Endothelial cell of umbilical vein (primary cell): ENCODE measurements around the gene NR3C2. TPM values are rescaled to one million over a fixed set of nuclear protein-coding genes. Genes with fewer than 3 reads are reported as not detected.

ENCODE experiments used
- BruUV-seq: library from RNA; stranded (reverse); fragments of 400-500 nt; replicated peaks from 2 replicates; lab custom pipeline; 2021; lab: Mats Ljungman, UMichigan
- CTCF ChIA-PET: fragments of 300-600, 350-600 bp; sonication (Branson Sonifier 250); formaldehyde crosslinking; loops from one replicate; lab custom pipeline; 2021; ENCODE audit warnings: antibody characterized with exemption, inconsistent platforms; lab: Charles Lee
- POLR2A ChIA-PET: fragments of 300-600, 350-600 bp; sonication (Branson Sonifier 250); formaldehyde crosslinking; loops from one replicate; lab custom pipeline; 2021; ENCODE audit warnings: antibody characterized with exemption, inconsistent platforms; lab: Charles Lee
- DNase-seq: peaks from one replicate; pipeline ENCODE4 v3.0.0-alpha.2; 2011; ENCODE audit warnings: low read depth, low spot score
- FAIRE-seq: peaks from 2 replicates; lab custom pipeline; 2011; peaks lifted over from hg19 to GRCh38; lab: Jason Lieb, UNC
- H2AFZ ChIP-seq: 2 replicates; pipeline ENCODE4 v1.6.0; 2012; ENCODE audit warnings: low read depth, low read length, control low read depth, inconsistent platforms
- H3K27ac ChIP-seq: 2 replicates; pipeline ENCODE4 v1.5.1; 2011; ENCODE audit warnings: low read depth, mild to moderate bottlenecking, control low read depth, low read length, moderate library complexity; ENCODE audit not compliant: insufficient read depth
- H3K27me3 ChIP-seq, 2 experiments: 2 replicates each; pipeline versions ENCODE4 v1.6.0 to v1.6.1; 2011; ENCODE audit warnings: low read length in 2 of 2, mixed read lengths in 1 of 2; ENCODE audit not compliant: control insufficient read depth in 2 of 2, insufficient read depth in 2 of 2
- H3K36me3 ChIP-seq, 2 experiments: 2 replicates in 1 of 2; 3 replicates in 1 of 2; pipeline ENCODE4 v1.5.1; 2011; ENCODE audit warnings: low read length in 2 of 2, mild to moderate bottlenecking in 1 of 2, moderate library complexity in 1 of 2; ENCODE audit not compliant: control insufficient read depth in 2 of 2, insufficient read depth in 2 of 2; ENCODE audit errors: extremely low read depth in 1 of 2
- H3K4me1 ChIP-seq: 3 replicates; pipeline ENCODE4 v1.5.1; 2011; ENCODE audit warnings: mild to moderate bottlenecking, low read length; ENCODE audit not compliant: control insufficient read depth, insufficient read depth; ENCODE audit errors: extremely low read depth
- H3K4me2 ChIP-seq: 2 replicates; pipeline ENCODE4 v1.6.1; 2011; ENCODE audit warnings: low read length, control low read depth, mixed read lengths; ENCODE audit not compliant: insufficient read depth
- H3K4me3 ChIP-seq, 3 experiments: fragments of 200-600 bp in 1 of 3; sonication (generic), shearing (Covaris generic) in 1 of 3; replicated peaks in 1 of 3; 2 replicates each; pipeline ENCODE4 v1.5.1; 2011 to 2016; ENCODE audit warnings: control low read depth in 3 of 3, low read length in 3 of 3, mild to moderate bottlenecking in 2 of 3, inconsistent platforms in 1 of 3, low read depth in 1 of 3, moderate library complexity in 1 of 3; ENCODE audit not compliant: insufficient read depth in 1 of 3
- H3K79me2 ChIP-seq: 2 replicates; pipeline ENCODE4 v1.6.0; 2012; ENCODE audit warnings: low read length, inconsistent platforms; ENCODE audit not compliant: control insufficient read depth, insufficient read depth
- H3K9ac ChIP-seq: replicated peaks from 2 replicates; pipeline ENCODE3; 2011; ENCODE audit warnings: low read length, control low read depth; ENCODE audit not compliant: insufficient read depth; ENCODE audit errors: extremely low read depth
- H3K9me1 ChIP-seq: replicated peaks from 3 replicates; pipeline ENCODE4 v1.6.0; 2011; ENCODE audit warnings: mild to moderate bottlenecking, low read length; ENCODE audit not compliant: control insufficient read depth, insufficient read depth; ENCODE audit errors: extremely low read depth
- H3K9me3 ChIP-seq: replicated peaks from 2 replicates; pipeline ENCODE4 v1.5.1; 2012; ENCODE audit warnings: low read length, inconsistent platforms; ENCODE audit not compliant: control insufficient read depth, insufficient read depth
- H4K20me1 ChIP-seq: replicated peaks from 2 replicates; pipeline ENCODE3; 2011; ENCODE audit warnings: mild to moderate bottlenecking, low read length; ENCODE audit not compliant: control insufficient read depth, insufficient read depth; ENCODE audit errors: extremely low read depth
- EZH2 ChIP-seq: IDR thresholded peaks from 2 replicates; pipeline ENCODE4 v1.6.1; 2012; ENCODE audit warnings: borderline replicate concordance, low read depth, mild to moderate bottlenecking, moderate library complexity, low read length, inconsistent platforms; ENCODE audit not compliant: severe bottlenecking
- FOS ChIP-seq: IDR thresholded peaks from 2 replicates; pipeline ENCODE4 v1.6.1; 2011; ENCODE audit warnings: mild to moderate bottlenecking, low read length, moderate library complexity, borderline replicate concordance; ENCODE audit not compliant: insufficient read depth
- GATA2 ChIP-seq: IDR thresholded peaks from 2 replicates; pipeline ENCODE4 v1.7.0; 2011; ENCODE audit warnings: low read depth, mild to moderate bottlenecking, moderate library complexity, mixed read lengths, low read length; ENCODE audit not compliant: insufficient read length, insufficient read depth
- JUN ChIP-seq: IDR thresholded peaks from 2 replicates; pipeline ENCODE4 v1.6.1; 2011; ENCODE audit warnings: borderline replicate concordance, low read depth; ENCODE audit not compliant: insufficient read length, insufficient read depth
- MYC ChIP-seq: IDR thresholded peaks from one replicate; pipeline ENCODE4 v1.6.1; 2011; ENCODE audit warnings: mild to moderate bottlenecking, low read depth, low read length
- POLR2A ChIP-seq: IDR thresholded peaks from 2 replicates; pipeline ENCODE4 v1.6.1; 2012; ENCODE audit warnings: low read depth, mild to moderate bottlenecking, control low read depth, low read length
- POLR2AphosphoS5 ChIP-seq: IDR thresholded peaks from 2 replicates; pipeline ENCODE4 v1.6.1; 2012; ENCODE audit warnings: low read depth, mild to moderate bottlenecking, control low read depth, low read length, moderate library complexity; ENCODE audit not compliant: insufficient read depth
- dilution Hi-C: fragments of 300-500 bp; cut with MboI; formaldehyde crosslinking; loops from one replicate; pipeline ENCODE4 v1.15.0; 2019; ENCODE audit warnings: low sequenced_read_pairs; ENCODE audit not compliant: extremely low pct_ligation_motif_present
- intact Hi-C: fragments of 100-400 bp; cut with micrococcal nuclease; formaldehyde crosslinking; loops from one replicate; pipeline ENCODE4 v1.10.0; 2022
- polyA plus RNA-seq, 4 experiments: library from polyadenylated mRNA; depleted of rRNA in 3 of 4; stranded (reverse) in 3 of 4; unstranded in 1 of 4; fragments of >200 nt; gene quantifications; 2 replicates each; pipeline versions ENCODE4 v1.2.1 to v1.2.3, GENCODE V29; 2011 to 2012; ENCODE audit warnings: missing spikeins in 1 of 4
- total RNA-seq: library from RNA; stranded (reverse); gene quantifications from 2 replicates; pipeline ENCODE4 v1.2.3, GENCODE V29; 2021
- TF ChIP-seq, protein P1 (sequence below): IDR thresholded peaks from 2 replicates; pipeline ENCODE4 v1.6.1; 2011; ENCODE audit not compliant: insufficient read depth, insufficient read length
- TF ChIP-seq, protein P2 (sequence below), 2 donors: IDR thresholded peaks; 1 replicate in 1 of 2; 2 replicates in 1 of 2; pipeline ENCODE4 v1.5.1; 2011; ENCODE audit warnings: low read length in 2 of 2, mild to moderate bottlenecking in 2 of 2, moderate library complexity in 2 of 2, control low read depth in 1 of 2, inconsistent platforms in 1 of 2, low read depth in 1 of 2; ENCODE audit not compliant: insufficient read depth in 1 of 2; ENCODE audit errors: extremely low read depth in 1 of 2

The NR3C2 gene
- total and polyA plus RNA-seq, 2 donors (not counting 3 experiments of a cell fraction or from before 2014, with no cell fraction given): 4.8 to 16.4 TPM

DNA sequence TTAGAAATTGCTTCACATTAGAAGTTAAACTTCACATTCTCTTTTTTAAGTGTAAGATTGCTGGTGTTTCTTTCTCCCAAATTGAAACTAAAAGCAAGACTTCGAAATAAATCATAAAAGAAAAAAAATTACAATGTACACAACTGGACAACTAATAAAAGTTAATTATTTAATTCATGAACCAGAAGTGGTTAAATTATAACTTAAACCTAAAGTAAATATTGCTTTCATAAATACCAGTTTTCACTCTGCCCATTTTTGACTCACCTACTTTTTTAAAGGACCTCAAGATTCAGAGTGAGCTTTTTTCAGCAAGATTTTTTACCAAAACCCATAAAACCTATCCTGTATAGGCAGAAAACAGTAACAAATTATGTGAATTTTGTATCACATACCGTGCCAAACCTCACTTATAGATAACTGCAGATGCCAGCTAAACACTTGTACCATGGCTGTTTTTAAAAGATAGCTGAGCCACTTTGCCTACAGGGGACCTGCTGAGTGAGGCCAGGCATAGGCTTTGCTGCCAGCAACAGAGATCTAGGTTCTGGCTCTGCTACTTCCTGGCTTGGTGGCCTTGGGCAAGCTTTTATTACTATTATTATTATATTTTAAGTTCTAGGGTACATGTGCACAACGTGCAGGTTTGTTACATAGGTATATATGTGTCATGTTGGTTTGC is 259.8 kb downstream of the NR3C2 start:
- Histone ChIP-seq H3K4me1 (no peaks in the 10 kb centered on the region), H3K27me3 (no peaks in the 10 kb centered on the region), H3K9me1 (no peaks in the 10 kb centered on the region), H3K79me2 (no peaks in the 10 kb centered on the region), H3K9me3 (no peaks in the 10 kb centered on the region), H3K36me3 (no peaks in the 10 kb centered on the region), H3K27ac (no peak overlapping the region), H3K9ac (no peak overlapping the region), H3K4me2 (no peak overlapping the region), H4K20me1 (no peaks in the 10 kb centered on the region), H2AFZ (no peak overlapping the region), H3K4me3 (no peak overlapping the region)
- TF ChIP-seq POLR2AphosphoS5: no peak
- no peak for TF ChIP-seq JUN
- no peak for TF ChIP-seq MYC
- no peak for TF ChIP-seq EZH2
- no peak for TF ChIP-seq FOS
- no peak for TF ChIP-seq POLR2A
- no peak for TF ChIP-seq GATA2
- TF ChIP-seq, protein P1, sequence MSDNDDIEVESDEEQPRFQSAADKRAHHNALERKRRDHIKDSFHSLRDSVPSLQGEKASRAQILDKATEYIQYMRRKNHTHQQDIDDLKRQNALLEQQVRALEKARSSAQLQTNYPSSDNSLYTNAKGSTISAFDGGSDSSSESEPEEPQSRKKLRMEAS: no peak
- TF ChIP-seq, protein P2, sequence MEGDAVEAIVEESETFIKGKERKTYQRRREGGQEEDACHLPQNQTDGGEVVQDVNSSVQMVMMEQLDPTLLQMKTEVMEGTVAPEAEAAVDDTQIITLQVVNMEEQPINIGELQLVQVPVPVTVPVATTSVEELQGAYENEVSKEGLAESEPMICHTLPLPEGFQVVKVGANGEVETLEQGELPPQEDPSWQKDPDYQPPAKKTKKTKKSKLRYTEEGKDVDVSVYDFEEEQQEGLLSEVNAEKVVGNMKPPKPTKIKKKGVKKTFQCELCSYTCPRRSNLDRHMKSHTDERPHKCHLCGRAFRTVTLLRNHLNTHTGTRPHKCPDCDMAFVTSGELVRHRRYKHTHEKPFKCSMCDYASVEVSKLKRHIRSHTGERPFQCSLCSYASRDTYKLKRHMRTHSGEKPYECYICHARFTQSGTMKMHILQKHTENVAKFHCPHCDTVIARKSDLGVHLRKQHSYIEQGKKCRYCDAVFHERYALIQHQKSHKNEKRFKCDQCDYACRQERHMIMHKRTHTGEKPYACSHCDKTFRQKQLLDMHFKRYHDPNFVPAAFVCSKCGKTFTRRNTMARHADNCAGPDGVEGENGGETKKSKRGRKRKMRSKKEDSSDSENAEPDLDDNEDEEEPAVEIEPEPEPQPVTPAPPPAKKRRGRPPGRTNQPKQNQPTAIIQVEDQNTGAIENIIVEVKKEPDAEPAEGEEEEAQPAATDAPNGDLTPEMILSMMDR (IDR thresholded peaks at IDR 0.05; ENCODE audit: extremely low read depth in 1 of 2, insufficient read depth in 1 of 2, low read depth in 1 of 2, low read length in 2 of 2): no peak
- CTCF ChIA-PET: interaction anchor here (0.6 kb wide), 1 partner anchor 17 kb away, joined by 4 read pairs; no protein-coding TSS in a partner anchor
- dilution Hi-C loops (no loop called here), intact Hi-C loops (no loop called here)
- FAIRE-seq (no peak), DNase-seq (no peak)
- BruUV-seq: no TSS peak
- POLR2A ChIA-PET: no interaction called here
